HCEC 1CT (cell line): ENCODE data around the gene MRPS17.

Source experiments
- DNase-seq: peaks from one replicate; pipeline ENCODE4 v3.0.0-alpha.2; 2017

The MRPS17 gene

DNA sequence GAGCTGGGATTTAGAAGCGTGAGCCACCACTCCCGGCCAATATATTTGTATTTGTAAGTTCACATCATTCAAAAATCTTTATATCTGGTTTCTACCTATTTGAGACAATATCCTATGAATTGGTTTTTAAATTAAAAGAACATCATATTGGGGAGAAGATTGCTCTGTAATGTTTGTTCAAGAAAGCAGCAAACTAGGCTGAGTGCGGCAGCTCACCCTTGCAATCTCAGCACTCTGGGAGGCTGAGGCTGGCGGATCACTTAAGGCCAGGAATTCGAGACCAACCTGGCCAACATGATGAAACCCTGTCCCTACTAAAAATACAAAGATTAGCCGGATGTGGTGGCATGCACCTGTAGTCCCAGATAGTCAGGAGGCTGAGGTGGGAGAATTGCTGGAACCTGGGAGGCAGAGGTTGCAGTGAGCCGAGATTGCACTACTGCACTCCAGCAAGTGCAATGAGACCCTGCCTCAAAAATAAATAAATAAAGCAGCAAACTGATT is 22.1 kb downstream of the MRPS17 start:
- no peak for DNase-seq

DNA sequence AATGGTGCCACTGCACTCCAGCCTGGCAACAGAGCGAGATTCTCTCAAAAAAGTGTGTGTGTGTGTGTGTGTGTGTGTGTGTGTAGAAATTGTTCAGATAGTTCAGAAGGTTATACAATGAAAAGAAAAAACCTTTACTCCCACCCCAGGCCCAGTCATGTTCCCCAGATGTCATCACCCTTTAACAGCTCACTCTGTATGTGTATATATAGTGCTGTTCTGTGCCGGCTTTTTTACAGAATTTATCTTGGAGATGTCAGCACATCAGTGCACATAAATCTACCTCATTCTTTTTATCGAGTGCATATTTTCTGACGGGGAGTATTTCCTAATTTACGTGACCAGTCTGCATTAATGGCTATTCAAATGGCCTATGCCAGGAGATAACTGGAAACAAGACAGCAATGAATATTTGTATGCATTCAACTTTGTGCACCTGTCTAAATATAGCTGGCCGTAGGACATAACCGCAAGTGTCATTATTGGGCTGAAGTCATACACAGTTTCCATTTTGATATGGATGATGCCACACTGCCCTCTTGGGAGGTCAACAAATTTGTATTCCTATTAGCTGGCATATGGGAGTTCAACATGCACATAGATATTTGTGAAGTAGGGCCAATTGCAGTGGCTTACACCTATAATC is 24.4 kb downstream of the MRPS17 start:
- no peak for DNase-seq

DNA sequence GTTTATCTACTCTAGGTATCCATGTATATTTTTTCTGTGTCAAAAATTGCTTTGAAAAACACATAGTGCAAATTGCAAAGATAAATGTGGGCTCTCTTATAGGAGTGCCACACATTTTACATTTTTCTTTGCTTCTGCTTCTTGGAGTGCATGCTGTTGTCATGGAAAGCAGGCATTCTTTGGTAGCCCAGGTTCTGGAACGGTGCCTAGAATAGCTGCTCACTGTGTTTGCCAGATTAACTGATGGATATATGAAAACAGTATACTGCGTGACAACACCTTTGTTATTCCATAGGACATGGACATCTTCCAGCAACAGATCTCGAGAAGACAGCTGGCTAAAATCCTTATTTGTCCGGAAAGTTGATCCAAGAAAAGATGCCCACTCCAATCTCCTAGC is 26.2 kb downstream of the MRPS17 start:
- DNase-seq = no peak

DNA sequence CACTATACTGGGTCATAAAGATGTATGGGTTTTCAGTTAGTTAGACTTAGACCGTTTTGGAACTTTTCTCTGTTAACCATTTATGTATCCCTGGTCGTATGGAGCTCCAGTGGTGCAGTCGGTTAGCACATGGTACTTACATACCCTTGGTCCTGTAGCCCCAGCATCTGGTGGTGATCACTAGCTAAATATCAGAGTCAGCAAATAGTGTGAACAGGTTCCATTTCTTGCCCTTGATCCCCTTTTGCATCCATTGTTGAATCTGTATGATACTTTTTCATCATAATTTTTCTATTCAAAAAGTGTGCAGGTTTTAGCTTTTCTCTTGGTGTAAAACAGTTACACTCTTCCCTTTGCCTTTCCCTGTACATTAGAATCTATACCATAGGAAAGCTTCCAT is 28.6 kb downstream of the MRPS17 start:
- DNase-seq = no peak

DNA sequence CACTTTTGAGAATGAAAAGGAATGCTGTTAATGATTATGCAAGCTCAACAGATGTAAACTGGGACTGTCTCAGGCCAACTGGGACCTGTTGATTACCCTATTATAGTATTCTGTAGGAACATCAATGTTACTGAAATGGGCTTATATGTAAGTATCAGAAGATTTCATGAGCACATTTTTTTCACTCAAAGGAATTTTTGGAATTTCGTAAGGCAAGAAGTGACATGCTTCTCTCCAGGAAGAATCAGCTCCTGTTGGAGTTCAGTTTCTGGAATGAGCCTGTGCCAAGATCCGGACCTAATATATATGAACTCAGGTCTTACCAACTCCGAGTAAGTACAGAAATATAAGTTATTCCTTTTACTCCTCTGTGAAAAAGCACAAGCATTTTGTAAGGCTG is 31.9 kb downstream of the MRPS17 start:
- DNase-seq = no peak

DNA sequence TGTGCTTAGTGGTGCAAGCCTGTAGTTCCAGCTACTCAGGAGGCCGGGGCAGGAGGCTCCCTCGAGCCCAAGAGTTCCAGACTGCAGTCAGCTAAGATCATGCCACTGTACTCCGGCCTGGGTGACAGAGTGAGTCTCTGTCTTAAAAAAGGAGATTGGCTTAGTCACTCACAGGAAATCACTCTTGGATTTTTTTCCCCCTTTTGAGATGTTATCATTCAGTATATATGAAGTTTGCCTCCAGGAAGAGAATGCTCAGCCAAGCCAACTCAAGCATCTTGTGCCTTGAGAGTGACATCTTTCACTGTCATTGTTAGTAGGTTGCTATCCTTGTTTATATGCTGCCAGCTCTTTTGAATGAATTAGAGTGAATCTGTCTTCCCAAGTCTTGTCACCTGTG is 40.7 kb downstream of the MRPS17 start:
- DNase-seq = no peak

DNA sequence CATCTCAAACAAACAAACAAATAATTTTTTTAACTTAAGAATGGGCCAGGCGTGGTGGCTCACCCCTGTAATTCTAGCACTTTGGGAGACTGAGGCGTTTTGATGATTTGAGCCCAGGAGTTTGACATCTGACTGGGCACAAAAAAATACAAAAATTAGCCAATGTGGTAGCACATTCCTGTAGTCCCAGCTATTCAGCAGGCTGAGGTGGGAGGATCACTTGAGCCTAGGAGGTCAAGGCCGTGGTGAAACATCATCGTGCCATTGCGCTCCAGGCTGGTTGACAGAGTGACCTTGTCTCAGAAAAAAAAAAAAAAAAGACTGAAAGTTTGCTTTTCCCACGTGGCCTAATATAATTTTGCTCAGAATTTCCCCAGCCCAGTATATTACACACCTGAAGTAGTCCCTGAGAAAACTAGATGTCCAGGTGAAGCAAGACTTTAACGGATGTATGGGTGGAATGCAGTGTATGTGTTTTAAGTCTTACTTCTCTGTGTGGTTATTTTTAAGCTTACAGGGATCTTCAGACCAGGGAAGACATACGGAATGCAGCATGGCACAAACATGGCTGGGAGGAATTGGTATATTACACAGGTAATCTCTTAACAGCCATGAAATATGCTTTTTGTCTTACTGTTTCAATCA is 45.3 kb downstream of the MRPS17 start:
- DNase-seq = no peak

DNA sequence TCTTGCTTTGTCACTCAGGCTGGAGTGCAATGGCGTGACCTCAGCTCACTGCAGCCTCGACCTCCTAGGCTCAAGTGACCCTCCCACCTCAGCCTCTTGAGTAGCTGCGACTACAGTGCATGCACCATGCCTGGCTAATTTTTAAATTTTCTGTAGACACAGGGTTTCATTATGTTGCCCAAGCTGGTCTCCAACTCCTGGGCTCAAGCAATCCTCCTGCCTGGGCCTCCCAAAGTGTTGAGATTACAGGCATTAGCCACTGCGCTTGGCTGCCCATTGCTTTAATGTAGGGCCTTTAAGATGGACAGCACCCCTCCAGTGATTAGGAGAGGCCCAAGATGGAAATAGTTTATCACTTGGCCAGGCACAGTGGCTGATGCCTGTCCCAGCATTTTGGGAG is 52.1 kb downstream of the MRPS17 start:
- no peak for DNase-seq
